NCI-H748 (cell line): ENCODE results near the gene NR2F2.

Source experiments
- DNase-seq: peaks from one replicate; lab custom pipeline; 2025; ENCODE audit not compliant: unreplicated experiment; lab: John Stamatoyannopoulos, UW

Gene NR2F2

GRCh38 chr15:96352604-96353405 is 22.3 kb downstream of the NR2F2 start:
- DNase-seq: no peak

- DNase-seq: no peak
Observed at GRCh38 chr15:96353416-96353929, 23.0 kb downstream of the NR2F2 start.

- DNase-seq: no peak
Observed at GRCh38 chr15:96353930-96354730, 23.6 kb downstream of the NR2F2 start.

GRCh38 chr15:96354731-96355567 is 24.4 kb downstream of the NR2F2 start:
- no peak for DNase-seq

GRCh38 chr15:96355568-96356187 is 25.2 kb downstream of the NR2F2 start:
- DNase-seq: no peak

GRCh38 chr15:96356494-96357455 is 26.3 kb downstream of the NR2F2 start:
- DNase-seq: peak; percentile 76

- DNase-seq: no peak
Observed at GRCh38 chr15:96358001-96358801, 27.7 kb downstream of the NR2F2 start.

- no peak for DNase-seq
Observed at GRCh38 chr15:96358821-96359615, 28.5 kb downstream of the NR2F2 start.

GRCh38 chr15:96359616-96360521 is 29.4 kb downstream of the NR2F2 start:
- DNase-seq: peak; percentile 46

GRCh38 chr15:96360581-96361308 is 30.2 kb downstream of the NR2F2 start:
- DNase-seq: peak; percentile 48

GRCh38 chr15:96361309-96362010 is 31.0 kb downstream of the NR2F2 start:
- peak; percentile 21 for DNase-seq

- peak; percentile 70 for DNase-seq
Observed at GRCh38 chr15:96362011-96362754, 31.7 kb downstream of the NR2F2 start.

- DNase-seq: peak; percentile 63
Observed at GRCh38 chr15:96362755-96363651, 32.5 kb downstream of the NR2F2 start.

GRCh38 chr15:96363707-96364106 is 33.2 kb downstream of the NR2F2 start:
- no peak for DNase-seq
